SK-N-SH (cell line): ENCODE data around the gene CNST.

Source experiments
- POLR2AphosphoS5 ChIP-seq: IDR thresholded peaks from 2 replicates; pipeline ENCODE4 v1.6.1; 2012; ENCODE audit warnings: low read depth, low read length
- SMC3 ChIP-seq: IDR thresholded peaks from 2 replicates; pipeline ENCODE4 v1.6.1; 2012; ENCODE audit warnings: low read depth, low read length, improper control_type of control experiment
- YY1 ChIP-seq: IDR thresholded peaks from 2 replicates; pipeline ENCODE4 v1.4.0; 2012; ENCODE audit warnings: low read depth, mild to moderate bottlenecking
- TF ChIP-seq, protein P1 (sequence below): fragments of 200-600 bp; sonication (generic); IDR thresholded peaks from 2 replicates; pipeline ENCODE4 v1.6.1; 2017; ENCODE audit warnings: antibody characterized with exemption, mild to moderate bottlenecking, moderate library complexity

DNA sequence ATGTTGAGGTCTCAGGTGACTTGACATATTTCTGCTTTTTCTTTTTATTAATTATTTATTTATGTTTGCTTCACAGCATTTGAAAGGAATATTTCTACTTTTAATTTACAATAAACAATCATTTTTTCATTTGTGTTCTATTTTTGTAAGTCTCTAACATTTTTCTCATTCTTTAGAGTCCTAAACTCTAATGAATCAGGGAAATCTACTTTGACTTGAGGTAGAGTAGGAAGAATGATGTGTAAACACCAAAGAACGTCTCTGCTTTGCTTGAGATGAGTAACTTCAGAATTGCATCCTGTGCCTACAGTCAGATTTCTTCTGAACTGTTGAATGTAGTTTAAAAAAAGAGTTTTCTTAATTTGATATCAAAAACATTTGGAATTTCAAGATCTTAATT, 65.2 kb downstream of the CNST start:
- TF ChIP-seq, protein P1, sequence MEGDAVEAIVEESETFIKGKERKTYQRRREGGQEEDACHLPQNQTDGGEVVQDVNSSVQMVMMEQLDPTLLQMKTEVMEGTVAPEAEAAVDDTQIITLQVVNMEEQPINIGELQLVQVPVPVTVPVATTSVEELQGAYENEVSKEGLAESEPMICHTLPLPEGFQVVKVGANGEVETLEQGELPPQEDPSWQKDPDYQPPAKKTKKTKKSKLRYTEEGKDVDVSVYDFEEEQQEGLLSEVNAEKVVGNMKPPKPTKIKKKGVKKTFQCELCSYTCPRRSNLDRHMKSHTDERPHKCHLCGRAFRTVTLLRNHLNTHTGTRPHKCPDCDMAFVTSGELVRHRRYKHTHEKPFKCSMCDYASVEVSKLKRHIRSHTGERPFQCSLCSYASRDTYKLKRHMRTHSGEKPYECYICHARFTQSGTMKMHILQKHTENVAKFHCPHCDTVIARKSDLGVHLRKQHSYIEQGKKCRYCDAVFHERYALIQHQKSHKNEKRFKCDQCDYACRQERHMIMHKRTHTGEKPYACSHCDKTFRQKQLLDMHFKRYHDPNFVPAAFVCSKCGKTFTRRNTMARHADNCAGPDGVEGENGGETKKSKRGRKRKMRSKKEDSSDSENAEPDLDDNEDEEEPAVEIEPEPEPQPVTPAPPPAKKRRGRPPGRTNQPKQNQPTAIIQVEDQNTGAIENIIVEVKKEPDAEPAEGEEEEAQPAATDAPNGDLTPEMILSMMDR: no peak
- no peak for TF ChIP-seq SMC3
- no peak for TF ChIP-seq POLR2AphosphoS5
- TF ChIP-seq YY1: no peak
